Erythroblast (primary cell): ENCODE results near the gene CYSTM1.

Experiments
- GATA1 ChIP-seq: IDR thresholded peaks from 2 replicates; pipeline ENCODE4 v1.6.1; 2011; ENCODE audit warnings: low read depth, mild to moderate bottlenecking, control low read depth, low read length, moderate library complexity
- POLR2A ChIP-seq: IDR thresholded peaks from 2 replicates; pipeline ENCODE4 v1.6.1; 2011; ENCODE audit warnings: mild to moderate bottlenecking, low read length

DNA sequence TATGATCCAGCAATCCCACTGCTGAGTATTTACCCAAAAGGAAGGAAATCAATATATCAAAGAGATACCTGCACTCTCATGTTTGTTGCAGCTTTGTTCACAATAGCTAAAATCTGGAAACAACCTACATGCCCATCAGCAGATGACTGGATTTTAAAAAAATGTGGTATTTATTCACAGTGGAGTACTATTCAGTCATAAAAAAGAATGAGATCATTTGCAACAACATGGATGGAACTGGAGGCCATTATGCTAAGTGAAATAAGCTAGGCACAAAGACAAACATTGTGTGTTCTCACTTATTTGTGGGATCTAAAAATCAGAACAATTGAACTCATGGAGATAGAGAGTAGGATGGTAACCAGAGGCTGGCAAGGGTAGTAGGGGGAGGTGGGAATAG, 33.1 kb downstream of the CYSTM1 start:
- TF ChIP-seq POLR2A, result no peak
- TF ChIP-seq GATA1, result no peak
